Glomerular visceral epithelial cell (primary cell): ENCODE results near the gene ERICH3.

Experiments
- DNase-seq: peaks from one replicate; pipeline ENCODE4 v3.0.0-alpha.2; 2016; ENCODE audit errors: extremely low spot score

The ERICH3 gene, protein sequence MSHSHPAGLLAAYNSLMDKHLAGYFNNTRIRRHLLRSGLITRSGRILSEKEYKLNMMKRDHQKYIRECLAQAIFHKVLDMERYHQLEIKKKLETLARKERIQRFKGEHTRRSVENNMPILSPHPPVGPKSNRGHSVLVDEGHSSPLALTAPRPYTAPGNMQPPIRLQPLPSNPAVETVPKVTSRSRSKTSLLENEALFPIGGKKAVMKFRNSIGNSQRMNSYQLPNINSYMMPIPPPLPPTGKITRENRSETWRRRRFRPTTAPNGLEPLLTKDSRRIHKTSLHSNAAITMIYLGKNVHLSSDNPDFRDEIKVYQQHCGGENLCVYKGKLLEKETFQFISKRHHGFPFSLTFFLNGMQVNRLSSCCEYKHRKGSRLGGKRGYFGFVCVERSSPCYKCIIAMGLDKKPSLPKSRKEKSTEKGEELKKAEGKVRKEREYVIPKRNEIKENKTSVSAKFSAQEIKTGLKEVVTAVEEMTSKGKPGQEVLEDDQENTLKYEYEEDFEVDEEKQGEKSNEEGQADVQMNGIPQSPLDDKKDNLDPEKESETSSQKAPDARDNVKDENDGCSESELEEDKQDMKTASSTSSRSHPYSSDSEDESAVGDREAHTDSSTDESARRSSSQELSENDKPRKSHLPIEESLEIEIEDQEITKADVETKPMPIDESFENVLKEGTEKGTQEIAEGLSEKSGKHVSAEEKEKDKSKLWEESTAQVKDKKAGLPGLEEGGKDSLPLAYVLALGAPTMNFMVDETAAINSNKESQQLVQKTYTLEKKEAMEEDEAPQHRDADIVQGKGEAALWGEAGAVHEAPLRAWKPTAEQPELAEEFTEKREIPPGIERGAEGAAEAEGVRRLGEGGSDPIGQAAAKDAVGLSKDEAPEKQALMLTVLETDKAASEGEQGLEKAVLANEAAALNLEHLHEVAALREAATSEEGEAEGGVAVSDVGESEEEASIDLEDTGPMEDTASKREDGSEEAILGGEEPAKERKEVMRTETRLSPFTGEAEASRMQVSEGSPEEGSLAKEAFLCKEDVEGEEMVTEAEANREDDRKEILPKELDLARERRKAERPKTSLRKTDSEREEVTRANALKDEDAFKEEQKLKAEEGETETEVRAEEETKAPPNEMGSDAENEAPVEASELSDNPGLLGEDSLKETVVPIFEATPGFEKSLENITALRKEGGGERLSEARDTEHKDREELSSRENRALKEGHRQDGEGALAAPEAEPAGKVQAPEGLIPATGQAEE (N-terminal part only)

DNA sequence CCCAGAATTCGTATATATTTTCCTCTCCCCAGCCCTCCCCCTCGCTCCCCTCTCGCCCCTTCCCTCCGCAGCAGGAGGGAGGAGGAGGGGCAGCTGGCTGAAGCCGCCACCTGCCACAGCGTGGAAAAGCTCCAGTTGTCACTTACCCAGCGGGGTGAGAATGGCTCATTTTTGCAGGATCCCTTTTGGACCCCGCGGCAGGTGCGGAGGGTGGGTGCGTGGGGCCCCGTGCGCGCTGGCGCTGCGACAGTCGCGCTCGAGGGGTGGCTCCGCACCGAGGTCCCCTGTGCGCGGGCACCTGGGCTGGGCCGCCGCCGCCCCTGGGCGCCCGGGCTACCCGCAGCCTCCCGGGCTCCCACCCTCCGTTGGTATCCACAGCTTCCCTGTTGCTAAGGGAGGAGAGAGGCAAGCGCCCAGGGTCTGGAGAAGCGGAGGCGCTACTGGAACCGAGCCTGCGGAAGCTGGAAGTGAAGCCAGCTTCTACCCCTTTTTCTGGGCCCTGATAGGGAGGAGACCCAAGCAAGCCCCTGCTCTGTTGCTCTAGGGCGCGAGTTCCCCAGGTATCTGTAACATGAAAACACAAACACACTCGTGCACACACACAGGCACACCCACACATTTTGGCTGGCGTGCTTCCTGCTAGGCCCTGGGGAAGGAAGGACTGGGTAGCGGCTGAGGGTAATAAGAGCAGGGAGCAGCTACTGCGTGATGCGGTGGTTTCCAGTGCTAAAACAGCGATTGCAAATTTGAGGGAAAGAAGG is at the start of gene ERICH3:
ERICH3 (minus strand) TSS at position 442 of the 761 bp plus-strand sequence; CDS start at position 169, 273 bp downstream.
- no peak for DNase-seq

- no peak for DNase-seq
These were observed 44.0 kb upstream of the ERICH3 start for GRCh38 chr1:74717626-74718025.

- DNase-seq = no peak
These were observed 43.2 kb upstream of the ERICH3 start for GRCh38 chr1:74716822-74717221.

GRCh38 chr1:74715806-74716205 is 42.2 kb upstream of the ERICH3 start:
- no peak for DNase-seq

GRCh38 chr1:74715236-74715502 is 41.6 kb upstream of the ERICH3 start:
- no peak for DNase-seq

DNA sequence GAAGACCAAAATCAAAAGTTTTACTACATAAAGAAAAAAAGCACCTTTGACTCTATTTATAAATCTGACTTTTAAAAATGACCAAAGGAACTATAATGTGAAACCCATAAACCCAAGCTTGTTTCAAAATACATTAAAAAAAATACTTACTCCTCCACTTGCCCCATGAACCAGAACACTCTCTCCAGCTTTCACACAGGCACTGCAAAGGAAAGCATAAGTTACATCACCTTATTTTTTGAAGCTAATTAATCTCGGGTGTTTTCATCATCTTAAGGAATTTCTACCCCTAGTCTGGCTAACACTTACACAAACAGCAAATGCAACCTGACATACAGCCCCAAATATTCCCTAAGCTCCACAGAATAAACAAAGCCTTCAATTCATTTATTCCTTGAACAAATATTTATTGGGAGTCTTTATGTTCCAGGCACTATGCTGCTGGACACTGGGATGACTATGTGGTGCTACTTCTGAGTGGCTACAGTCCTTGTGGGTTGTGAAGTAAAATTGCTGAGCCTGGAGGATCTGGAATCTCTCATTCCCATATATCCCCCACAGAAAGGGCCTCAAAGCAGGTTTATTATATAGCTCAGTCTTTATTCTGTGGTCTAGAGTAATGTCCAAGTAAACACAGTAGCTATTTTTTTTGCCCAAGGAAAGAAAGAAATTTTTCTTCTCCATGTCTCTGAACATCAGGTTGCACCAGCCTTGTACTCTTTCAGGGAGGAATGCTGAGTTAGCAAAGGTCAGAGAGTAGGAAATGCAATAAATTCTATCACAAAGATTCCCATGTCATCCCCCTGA is 41.0 kb upstream of the ERICH3 start:
- DNase-seq = no peak

GRCh38 chr1:74713849-74714248 is 40.3 kb upstream of the ERICH3 start:
- no peak for DNase-seq

DNA sequence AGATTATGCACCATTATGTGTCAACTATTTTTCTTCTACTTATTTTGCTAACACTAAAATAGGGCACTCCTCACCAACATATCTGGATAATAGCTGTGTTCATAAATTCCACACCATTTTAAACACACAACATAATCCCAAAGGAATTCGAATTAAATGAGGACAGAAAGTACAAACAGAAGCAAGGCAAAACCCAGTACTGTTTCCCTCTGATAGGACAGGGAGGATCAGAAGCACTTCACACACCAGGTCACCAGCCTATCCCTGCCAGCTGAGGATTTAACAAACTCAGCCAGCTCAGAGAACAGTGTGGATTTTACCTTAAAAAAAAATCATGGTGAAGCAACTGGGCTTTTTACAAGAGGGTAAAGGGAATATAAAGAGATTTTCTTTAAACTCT is 39.3 kb upstream of the ERICH3 start:
- no peak for DNase-seq

- no peak for DNase-seq
These were observed 30.0 kb upstream of the ERICH3 start for GRCh38 chr1:74703386-74704182.

- DNase-seq = no peak
These were observed 25.7 kb upstream of the ERICH3 start for GRCh38 chr1:74699331-74699730.

- no peak for DNase-seq
These were observed 24.2 kb upstream of the ERICH3 start for GRCh38 chr1:74697832-74698231.

DNA sequence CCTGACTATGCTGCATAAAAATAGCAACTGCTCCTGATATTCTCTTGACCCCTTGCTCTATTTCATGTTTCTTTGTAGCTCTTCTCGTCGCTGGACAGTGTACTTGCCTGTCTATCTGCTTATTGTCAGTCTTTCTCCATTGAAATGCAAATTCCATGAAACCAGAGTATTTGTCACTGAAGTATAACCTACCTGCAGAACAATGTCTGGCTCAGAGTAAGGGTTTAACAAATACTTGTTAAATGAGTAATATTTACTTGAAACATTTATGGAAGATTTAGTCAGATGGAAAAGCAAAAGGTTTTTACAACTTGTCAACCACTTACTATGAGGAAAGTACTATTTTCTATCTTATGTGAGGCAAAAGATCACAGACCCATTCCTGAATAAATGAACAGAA is 19.9 kb upstream of the ERICH3 start:
- DNase-seq = peak; percentile 13

DNA sequence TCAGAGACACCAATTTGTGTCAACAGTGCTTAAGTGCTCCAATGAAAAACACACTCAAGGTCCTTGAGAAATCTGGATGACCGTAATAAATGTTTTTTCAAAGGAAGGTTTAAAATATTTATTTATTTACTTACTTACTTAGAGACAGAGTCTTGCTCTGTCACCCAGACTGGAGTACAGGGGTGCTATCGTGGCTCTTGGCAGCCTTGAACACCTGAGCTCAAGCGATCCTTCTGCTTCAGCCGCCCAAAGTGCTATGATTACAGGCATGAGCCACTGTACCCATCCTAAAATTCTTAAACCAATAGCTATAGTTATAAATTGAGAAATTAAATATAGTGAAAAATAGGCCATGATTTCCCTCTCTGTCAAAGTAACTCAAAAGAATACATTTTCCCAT is 17.3 kb upstream of the ERICH3 start:
- no peak for DNase-seq

GRCh38 chr1:74690364-74690696 is 16.7 kb upstream of the ERICH3 start:
- DNase-seq = no peak

DNA sequence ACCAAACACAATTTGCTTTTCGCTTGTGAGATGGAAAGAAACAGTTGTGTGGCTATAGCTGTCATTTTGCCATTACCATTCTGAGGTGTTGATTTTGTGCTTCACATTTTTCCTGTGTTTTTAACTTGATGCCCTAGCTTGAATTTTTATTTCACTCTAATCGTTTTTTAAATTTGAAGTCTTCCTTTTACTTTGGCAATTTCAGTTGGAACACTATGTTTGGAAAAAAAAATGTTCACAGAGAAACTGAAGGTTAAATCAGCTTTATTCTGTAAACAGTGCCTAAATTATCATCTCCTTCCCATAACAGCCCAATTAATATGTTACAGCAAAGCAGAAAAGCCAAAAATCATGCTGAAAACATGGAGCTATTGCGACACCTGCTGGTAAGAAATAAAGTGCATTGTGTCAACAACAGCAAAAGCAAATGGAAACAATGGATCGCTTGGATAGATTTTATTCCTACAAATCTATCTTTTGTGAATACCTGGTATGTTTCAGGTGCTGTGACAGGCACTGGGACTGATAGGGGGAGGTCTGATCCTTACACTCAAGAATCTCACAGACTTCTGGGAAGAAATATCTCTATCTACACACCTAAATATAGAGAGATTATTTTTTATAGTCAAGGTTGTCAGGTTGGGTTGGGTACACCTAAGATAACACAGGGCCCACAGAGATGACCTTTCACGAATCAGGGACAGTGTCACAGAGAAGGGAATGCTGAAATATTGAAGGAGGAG is 16.2 kb upstream of the ERICH3 start:
- DNase-seq = peak; percentile 67

- DNase-seq = no peak
These were observed 13.3 kb upstream of the ERICH3 start for GRCh38 chr1:74686928-74687327.

- DNase-seq = no peak
These were observed 10.7 kb upstream of the ERICH3 start for GRCh38 chr1:74684301-74684700.

DNA sequence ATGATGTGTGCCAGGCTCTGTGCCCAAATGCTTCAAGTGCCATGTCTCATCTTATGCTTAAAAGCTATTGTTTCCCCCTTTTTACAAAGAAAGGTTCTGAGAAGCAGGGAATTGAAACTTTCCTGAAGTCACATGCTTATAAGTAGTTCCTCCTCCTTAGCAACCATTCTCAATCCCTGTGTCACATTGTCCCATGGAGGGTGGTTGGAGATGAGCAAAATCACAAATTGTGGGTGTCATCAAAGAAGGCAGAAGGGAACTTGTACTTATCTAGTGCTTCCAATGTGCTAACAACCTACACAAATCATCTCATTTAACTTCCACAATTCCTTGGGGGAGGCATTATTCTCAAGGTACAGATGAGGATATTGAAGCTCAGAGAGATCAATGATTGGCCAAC is 10.1 kb upstream of the ERICH3 start:
- DNase-seq = no peak

GRCh38 chr1:74681851-74682250 is 8.3 kb upstream of the ERICH3 start:
- DNase-seq = no peak
